Duodenal mucosa (tissue), 2 donors: Measurements from ENCODE around the gene ESR1.
"Not testable (repeated sequence)": the region's sequence is repeated elsewhere in the genome, so short reads cannot be mapped to it uniquely, and the experiment has no call there.

Experiments used
- H3K27ac ChIP-seq: one replicate; pipeline ENCODE4 v1.7.0; 2013; ENCODE audit warnings: low read depth, low read length
- H3K27me3 ChIP-seq, 2 donors: one replicate each; pipeline ENCODE4 v1.7.0; 2013; ENCODE audit warnings: low read length in 2 of 2, control low read depth in 1 of 2; ENCODE audit not compliant: insufficient read depth in 2 of 2, control insufficient read depth in 1 of 2
- H3K36me3 ChIP-seq, 2 donors: one replicate each; pipeline ENCODE4 v1.7.0; 2013; ENCODE audit warnings: low read length in 2 of 2, control low read depth in 1 of 2; ENCODE audit not compliant: insufficient read depth in 2 of 2, control insufficient read depth in 1 of 2
- H3K4me1 ChIP-seq, 2 donors: one replicate each; pipeline ENCODE4 v1.7.0; 2013; ENCODE audit warnings: low read length in 2 of 2, control low read depth in 1 of 2; ENCODE audit not compliant: insufficient read depth in 2 of 2, control insufficient read depth in 1 of 2
- H3K4me3 ChIP-seq, 2 donors: one replicate each; pipeline ENCODE4 v1.7.0; 2013; ENCODE audit warnings: low read length in 2 of 2, low read depth in 1 of 2
- H3K9ac ChIP-seq, 2 donors: one replicate each; pipeline ENCODE4 v1.7.0; 2013; ENCODE audit warnings: low read length in 2 of 2, low read depth in 1 of 2
- H3K9me3 ChIP-seq, 2 donors: one replicate each; pipeline ENCODE4 v1.7.0; 2013; ENCODE audit warnings: low read length in 2 of 2, control low read depth in 1 of 2; ENCODE audit not compliant: control insufficient read depth in 1 of 2

The ESR1 gene

DNA sequence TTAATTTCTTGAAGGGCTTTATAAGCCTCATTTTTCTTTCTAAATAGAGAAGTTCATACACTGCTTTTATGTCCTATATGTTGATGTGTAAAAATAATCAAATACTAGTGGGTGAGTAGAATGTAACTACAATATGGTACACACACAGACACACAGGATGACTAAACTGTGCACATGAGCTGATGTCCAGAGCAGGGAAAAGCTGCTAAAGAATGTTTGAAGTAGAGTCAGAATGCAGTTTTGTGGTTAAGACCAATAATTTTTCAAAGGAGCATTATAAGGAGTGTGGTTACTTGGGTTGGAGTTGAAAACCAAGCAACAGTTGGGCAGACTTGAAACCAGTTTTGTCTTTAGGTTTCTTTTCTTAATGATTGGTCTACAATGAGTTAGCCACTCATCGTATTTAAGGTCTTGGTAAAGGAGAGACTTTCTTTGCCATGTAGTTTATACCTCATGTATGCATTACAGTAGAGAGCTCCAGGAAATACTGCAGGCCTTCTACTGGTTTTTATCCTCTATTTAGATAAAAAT is 196.6 kb downstream of the ESR1 start:
- H3K27me3 ChIP-seq: no peaks in the 10 kb centered on the region
- H3K9ac ChIP-seq: no peak overlapping the region
- H3K36me3 ChIP-seq: no peaks in the 10 kb centered on the region
- no peaks in the 10 kb centered on the region for H3K4me1 ChIP-seq
- no peak overlapping the region for H3K27ac ChIP-seq
- H3K4me3 ChIP-seq: no peak overlapping the region
- no peaks in the 10 kb centered on the region for H3K9me3 ChIP-seq

- Histone ChIP-seq H3K36me3 (no peaks in the 10 kb centered on the region), H3K9ac (no peak overlapping the region), H3K4me3 (no peak overlapping the region), H3K9me3 (no peaks in the 10 kb centered on the region), H3K27me3 (no peaks in the 10 kb centered on the region), H3K27ac (no peak overlapping the region), H3K4me1 (no peaks in the 10 kb centered on the region)
These were observed 197.4 kb downstream of the ESR1 start for GRCh38 chr6:152004896-152005295.

DNA sequence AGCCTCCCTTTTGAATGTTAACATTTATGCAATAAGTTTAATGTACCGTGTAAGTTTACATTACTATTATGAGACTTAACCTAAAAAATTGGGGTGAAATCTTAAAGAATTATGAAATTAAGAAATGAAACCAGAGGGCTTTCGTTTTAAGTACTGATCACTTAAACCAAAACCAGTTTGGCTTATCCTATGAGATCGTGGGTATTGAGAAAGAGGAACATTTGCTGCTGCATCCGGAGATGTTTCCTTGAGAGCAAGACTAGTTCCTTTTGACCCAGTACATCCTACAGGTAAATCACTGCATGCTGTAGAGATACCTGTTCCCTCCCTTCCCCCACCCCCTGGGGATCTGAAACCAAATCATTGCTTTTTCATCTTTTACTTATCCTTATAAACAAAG is 201.3 kb downstream of the ESR1 start:
- H3K9me3 ChIP-seq: no peaks in the 10 kb centered on the region
- H3K36me3 ChIP-seq: no peaks in the 10 kb centered on the region
- H3K4me3 ChIP-seq: no peak overlapping the region
- H3K27ac ChIP-seq: no peak overlapping the region
- H3K9ac ChIP-seq: no peak overlapping the region
- no peaks in the 10 kb centered on the region for H3K27me3 ChIP-seq
- H3K4me1 ChIP-seq: no peaks in the 10 kb centered on the region

DNA sequence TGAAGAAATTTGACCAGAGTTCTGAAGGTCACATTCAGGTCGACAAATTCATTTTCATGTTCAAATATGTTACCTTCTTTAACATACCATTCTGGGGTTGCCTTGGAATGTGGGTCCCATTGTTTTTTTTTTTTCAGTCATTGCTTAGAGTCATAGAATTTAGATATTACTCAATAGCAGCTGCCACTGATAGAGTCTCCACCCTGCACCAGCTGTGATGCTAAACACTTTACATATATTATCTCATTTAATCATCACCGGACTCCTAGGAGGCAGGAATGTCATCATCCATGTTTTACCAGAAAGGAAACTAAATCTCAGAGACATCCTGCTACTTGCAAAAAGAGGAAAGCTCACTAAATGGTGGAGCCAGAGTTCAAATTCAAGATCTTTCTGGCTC is 204.7 kb downstream of the ESR1 start:
- Histone ChIP-seq H3K27me3 (no peaks in the 10 kb centered on the region), H3K27ac (no peak overlapping the region), H3K9ac (no peak overlapping the region), H3K36me3 (no peaks in the 10 kb centered on the region), H3K9me3 (no peaks in the 10 kb centered on the region), H3K4me3 (no peak overlapping the region), H3K4me1 (no peaks in the 10 kb centered on the region)

- H3K4me1 ChIP-seq: no peaks in the 10 kb centered on the region
- H3K27me3 ChIP-seq: no peaks in the 10 kb centered on the region
- H3K4me3 ChIP-seq: no peak overlapping the region
- H3K9ac ChIP-seq: no peak overlapping the region
- H3K27ac ChIP-seq: no peak overlapping the region
- H3K9me3 ChIP-seq: peaks cover 0 to 6% of the 10 kb centered on the region in 2 donors
- H3K36me3 ChIP-seq: no peaks in the 10 kb centered on the region
These were observed 211.4 kb downstream of the ESR1 start for GRCh38 chr6:152018876-152019275.

- Histone ChIP-seq H3K4me1 (no peaks in the 10 kb centered on the region), H3K9me3 (peaks cover 0 to 6% of the 10 kb centered on the region in 2 donors), H3K27ac (no peak overlapping the region), H3K4me3 (no peak overlapping the region), H3K27me3 (no peaks in the 10 kb centered on the region), H3K9ac (no peak overlapping the region), H3K36me3 (no peaks in the 10 kb centered on the region)
These were observed 214.8 kb downstream of the ESR1 start for GRCh38 chr6:152022303-152022702.

- H3K27ac ChIP-seq: no peak overlapping the region
- H3K9ac ChIP-seq: no peak overlapping the region
- no peaks in the 10 kb centered on the region for H3K36me3 ChIP-seq
- no peaks in the 10 kb centered on the region for H3K4me1 ChIP-seq
- H3K27me3 ChIP-seq: no peaks in the 10 kb centered on the region
- H3K4me3 ChIP-seq: no peak overlapping the region
- peaks cover 3 to 6% of the 10 kb centered on the region in 2 donors for H3K9me3 ChIP-seq
These were observed 216.1 kb downstream of the ESR1 start for GRCh38 chr6:152023613-152024012.

GRCh38 chr6:152026291-152026690 is 218.8 kb downstream of the ESR1 start:
- H3K9ac ChIP-seq: no peak overlapping the region
- no peak overlapping the region for H3K27ac ChIP-seq
- H3K4me1 ChIP-seq: no peaks in the 10 kb centered on the region

DNA sequence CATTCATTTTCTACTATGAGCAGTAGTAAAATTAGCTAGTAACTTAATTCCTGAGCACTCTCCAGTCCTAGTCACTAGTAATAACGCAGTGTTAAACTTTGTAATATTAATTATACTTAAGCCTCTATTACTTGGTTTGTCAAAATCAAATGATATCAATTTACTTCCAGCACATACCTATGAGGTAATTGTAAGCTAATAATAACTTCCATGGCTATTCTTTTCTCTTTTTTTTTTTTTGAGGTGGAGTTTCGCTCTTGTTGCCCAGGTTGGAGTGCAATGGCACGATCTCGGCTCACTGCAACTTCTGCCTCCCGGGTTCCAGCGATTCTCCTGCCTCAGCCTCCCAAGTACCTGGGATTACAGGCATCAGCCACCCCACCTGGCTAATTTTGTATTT is 219.3 kb downstream of the ESR1 start:
- not testable (repeated sequence) for H3K9me3 ChIP-seq, H3K27ac ChIP-seq, H3K27me3 ChIP-seq, H3K4me3 ChIP-seq, H3K4me1 ChIP-seq, H3K36me3 ChIP-seq, H3K9ac ChIP-seq

More at GRCh38 chr6:152026291-152026690, 218.8 kb downstream of the ESR1 start:
- Histone ChIP-seq H3K9me3 (peaks cover 3 to 6% of the 10 kb centered on the region in 2 donors), H3K4me3 (no peak overlapping the region), H3K36me3 (no peaks in the 10 kb centered on the region), H3K27me3 (no peaks in the 10 kb centered on the region)

- H3K4me3 ChIP-seq, H3K27me3 ChIP-seq, H3K9ac ChIP-seq, H3K4me1 ChIP-seq, H3K27ac ChIP-seq, H3K36me3 ChIP-seq, H3K9me3 ChIP-seq: not testable (repeated sequence)
These were observed 226.3 kb downstream of the ESR1 start for GRCh38 chr6:152033765-152034164.

GRCh38 chr6:152034631-152035030 is 227.1 kb downstream of the ESR1 start:
- no peak overlapping the region for H3K9ac ChIP-seq
- no peaks in the 10 kb centered on the region for H3K4me1 ChIP-seq
- no peak overlapping the region for H3K27ac ChIP-seq
- no peaks in the 10 kb centered on the region for H3K9me3 ChIP-seq
- H3K27me3 ChIP-seq: no peaks in the 10 kb centered on the region
- no peak overlapping the region for H3K4me3 ChIP-seq
- H3K36me3 ChIP-seq: no peaks in the 10 kb centered on the region
